ENCODE results near the gene NOD2.

GRCh38 chr16:50739031-50739430 is 45.6 kb downstream of the NOD2 start:
- no peak for TF ChIP-seq CTCF (conservative IDR thresholded peaks at IDR 0.05 in 1 of 2, IDR thresholded peaks at IDR 0.05 in 1 of 2; ENCODE audit: extremely low read depth in 1 of 2, insufficient read depth in 1 of 2, low read depth in 1 of 2, low read length in 2 of 2)
- TF ChIP-seq EZH2 (IDR thresholded peaks at IDR 0.05; ENCODE audit: borderline replicate concordance, low read length): no peak

Data from mammary epithelial cell (primary cell).